ENCODE data around the gene SIK3.

The SIK3 gene

GRCh38 chr11:117023178-117023577 is 75.0 kb downstream of the SIK3 start:
- no peak for TF ChIP-seq CTCF (conservative IDR thresholded peaks at IDR 0.05; ENCODE audit: low read depth, low read length)
- DNase-seq (ENCODE audit: low read depth) = no peak
- H3K4me3 ChIP-seq (ENCODE audit: low read depth, low read length) = no peak overlapping the region

GRCh38 chr11:117022526-117022925 is 75.7 kb downstream of the SIK3 start:
- no peak overlapping the region for H3K4me3 ChIP-seq (ENCODE audit: low read depth, low read length)
- DNase-seq (ENCODE audit: low read depth) = no peak
- no peak for TF ChIP-seq CTCF (conservative IDR thresholded peaks at IDR 0.05; ENCODE audit: low read depth, low read length)

- no peak for DNase-seq (ENCODE audit: low read depth)
- no peak for TF ChIP-seq CTCF (conservative IDR thresholded peaks at IDR 0.05; ENCODE audit: low read depth, low read length)
- H3K4me3 ChIP-seq (ENCODE audit: low read depth, low read length) = no peak overlapping the region
Observed at GRCh38 chr11:117020869-117021564, 77.2 kb downstream of the SIK3 start.

DNA sequence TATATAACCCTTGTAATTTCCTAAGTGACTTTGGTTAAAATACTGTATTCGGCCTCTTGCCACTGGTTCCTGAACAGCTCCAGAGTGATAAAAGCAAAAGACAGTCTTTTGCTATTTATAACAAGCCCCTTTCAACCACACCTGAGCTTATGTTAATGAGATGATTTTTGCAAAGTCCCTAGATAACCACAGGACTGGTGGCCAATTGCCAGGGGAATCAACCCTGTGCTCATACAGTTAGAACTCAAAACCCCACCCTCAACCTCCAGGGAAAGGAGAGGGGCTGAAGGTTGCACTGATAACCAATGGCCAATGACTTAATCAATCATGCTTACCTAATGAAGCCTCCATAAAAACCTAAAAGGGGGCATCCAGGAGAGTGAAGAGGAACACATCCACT is 77.9 kb downstream of the SIK3 start:
- DNase-seq (ENCODE audit: low read depth) = no peak
- no peak overlapping the region for H3K4me3 ChIP-seq (ENCODE audit: low read depth, low read length)
- TF ChIP-seq CTCF (conservative IDR thresholded peaks at IDR 0.05; ENCODE audit: low read depth, low read length) = no peak

- TF ChIP-seq CTCF (conservative IDR thresholded peaks at IDR 0.05; ENCODE audit: low read depth, low read length) = no peak
- no peak for DNase-seq (ENCODE audit: low read depth)
- H3K4me3 ChIP-seq (ENCODE audit: low read depth, low read length) = no peak overlapping the region
Observed at GRCh38 chr11:117019871-117020270, 78.4 kb downstream of the SIK3 start.

- DNase-seq (ENCODE audit: low read depth) = no peak
- H3K4me3 ChIP-seq (ENCODE audit: low read depth, low read length) = no peak overlapping the region
- TF ChIP-seq CTCF (conservative IDR thresholded peaks at IDR 0.05; ENCODE audit: low read depth, low read length) = no peak
Observed at GRCh38 chr11:117017456-117017855, 80.8 kb downstream of the SIK3 start.

GRCh38 chr11:117016747-117017146 is 81.5 kb downstream of the SIK3 start:
- TF ChIP-seq CTCF (conservative IDR thresholded peaks at IDR 0.05; ENCODE audit: low read depth, low read length) = no peak
- no peak overlapping the region for H3K4me3 ChIP-seq (ENCODE audit: low read depth, low read length)
- DNase-seq (ENCODE audit: low read depth) = no peak
